Gastrocnemius medialis (tissue), 4 donors: ENCODE measurements around the gene LRRC56.

Source experiments
- POLR2A ChIP-seq, 2 donors: fragments of 450-650 bp; IDR thresholded peaks; one replicate each; pipeline ENCODE4 v1.6.1; 2017; ENCODE audit warnings: antibody characterized with exemption in 2 of 2, mild to moderate bottlenecking in 2 of 2, moderate library complexity in 2 of 2
- TF ChIP-seq, protein P1 (sequence below), 5 experiments: fragments of 450-650 bp in 3 of 5; fragments of 200-600 bp in 2 of 5; sonication (generic) in 2 of 5; IDR thresholded peaks in 4 of 5; conservative IDR thresholded peaks in 1 of 5; 1 replicate in 4 of 5; 2 replicates in 1 of 5; pipeline ENCODE4 v1.5.1; 2016 to 2019; ENCODE audit warnings: antibody characterized with exemption in 5 of 5, mild to moderate bottlenecking in 3 of 5, moderate library complexity in 3 of 5

- TF ChIP-seq, protein P1, sequence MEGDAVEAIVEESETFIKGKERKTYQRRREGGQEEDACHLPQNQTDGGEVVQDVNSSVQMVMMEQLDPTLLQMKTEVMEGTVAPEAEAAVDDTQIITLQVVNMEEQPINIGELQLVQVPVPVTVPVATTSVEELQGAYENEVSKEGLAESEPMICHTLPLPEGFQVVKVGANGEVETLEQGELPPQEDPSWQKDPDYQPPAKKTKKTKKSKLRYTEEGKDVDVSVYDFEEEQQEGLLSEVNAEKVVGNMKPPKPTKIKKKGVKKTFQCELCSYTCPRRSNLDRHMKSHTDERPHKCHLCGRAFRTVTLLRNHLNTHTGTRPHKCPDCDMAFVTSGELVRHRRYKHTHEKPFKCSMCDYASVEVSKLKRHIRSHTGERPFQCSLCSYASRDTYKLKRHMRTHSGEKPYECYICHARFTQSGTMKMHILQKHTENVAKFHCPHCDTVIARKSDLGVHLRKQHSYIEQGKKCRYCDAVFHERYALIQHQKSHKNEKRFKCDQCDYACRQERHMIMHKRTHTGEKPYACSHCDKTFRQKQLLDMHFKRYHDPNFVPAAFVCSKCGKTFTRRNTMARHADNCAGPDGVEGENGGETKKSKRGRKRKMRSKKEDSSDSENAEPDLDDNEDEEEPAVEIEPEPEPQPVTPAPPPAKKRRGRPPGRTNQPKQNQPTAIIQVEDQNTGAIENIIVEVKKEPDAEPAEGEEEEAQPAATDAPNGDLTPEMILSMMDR (IDR thresholded peaks at IDR 0.05 in 4 of 5, conservative IDR thresholded peaks at IDR 0.05 in 1 of 5), result no peak
- no peak for TF ChIP-seq POLR2A (IDR thresholded peaks at IDR 0.05)
Observed at GRCh38 chr11:555780-556661, 18.7 kb downstream of the LRRC56 start.
